ENCODE results near the gene PLCD3. TPM values are rescaled to one million over a fixed set of nuclear protein-coding genes. Genes with fewer than 3 reads are reported as not detected.

Gene PLCD3
- total and polyA plus RNA-seq, 2 of the 13 experiments (the other 11 are each of a cell fraction or from before 2014, with no cell fraction given) = 11.3 to 39.1 TPM

GRCh38 chr17:45148183-45149036 lies 16.1 kb upstream of the PLCD3 start, which contains the start of gene HEXIM1:
HEXIM1 (plus strand) TSS chr17:45148475; CDS start chr17:45149191, 716 bp downstream.
- H4K20me1 ChIP-seq (ENCODE audit: insufficient read depth, low read length) = peaks cover 35% of the 10 kb centered on the region
- intact Hi-C loops (cut with micrococcal nuclease; ENCODE audit: unreplicated experiment) = loop anchor here (1.0 kb wide), 3 partner anchors 13 to 49 kb away; partner anchors contain the start of genes ACBD4 and HEXIM2
- peaks cover 24% of the 10 kb centered on the region for H3K4me1 ChIP-seq (ENCODE audit: insufficient read depth, low read length)
- H3K27ac ChIP-seq (ENCODE audit: extremely low read length, insufficient read depth, low read length) = peak within 1 kb of the TSS; percentile 97
- POLR2A ChIA-PET = interaction anchor here (0.6 to 19.8 kb wide), 41 partner anchors 10 to 283 kb away, joined by 3 to 2487 read pairs (median 8); partner anchors contain the start of genes ACBD4, C1QL1, DCAKD and EFTUD2
- FAIRE-seq (peak; percentile 95), ATAC-seq (peak; percentile 78), DNase-seq (ENCODE audit: low spot score) (peak; percentile 100)
- CTCF ChIA-PET (ENCODE audit: low intra/inter-chr PET ratio, low total read pairs) = interaction anchor here (1.2 to 8.5 kb wide), 5 partner anchors 10 to 48 kb away, joined by 4 to 130 read pairs (median 10); partner anchors contain the start of genes ACBD4 and HEXIM2
- WGBS (ENCODE audit: low lambda C conversion rate) = under 1% methylated on average over 54 of the region's 58 CpGs
- H3K27me3 ChIP-seq (ENCODE audit: control insufficient read depth in 1 of 2, insufficient read depth in 2 of 2, low read length in 2 of 2) = no peaks in the 10 kb centered on the region; a peak in 2 of 5 replicates
- peaks cover 36% of the 10 kb centered on the region for H3K79me2 ChIP-seq (ENCODE audit: insufficient read depth, low read length)
- peak within 1 kb of the TSS; percentile 7 for H2AFZ ChIP-seq (ENCODE audit: low read length)
- no peaks in the 10 kb centered on the region for H3K9me3 ChIP-seq (ENCODE audit: low read length)
- H3K36me3 ChIP-seq (replicated peaks in 1 of 2; ENCODE audit: control insufficient read depth in 1 of 2, insufficient read depth in 2 of 2, low read length in 2 of 2) = no peaks in the 10 kb centered on the region; a peak in 1 of 5 replicates
- peak within 1 kb of the TSS; percentile 97 to 98 (median 97) for H3K4me3 ChIP-seq (replicated peaks in 1 of 3; ENCODE audit: insufficient read depth in 1 of 3, low read depth in 2 of 3, low read length in 3 of 3)
- in situ Hi-C loops (cut with HindIII; ENCODE audit: extremely low pct_ligation_motif_present, low pct_unique_long_range_greater_than_20kb) = loop anchor here (5.0 kb wide), 2 partner anchors 49 to 99 kb away; no protein-coding TSS in a partner anchor
- TSS peak; percentile 77 for BruUV-seq (replicated peaks)
- peak within 1 kb of the TSS; percentile 94 for H3K9ac ChIP-seq (ENCODE audit: insufficient read depth, low read depth, low read length)
- H3K4me2 ChIP-seq (ENCODE audit: low read depth, low read length) = peak within 1 kb of the TSS; percentile 96
- TF ChIP-seq FOXA3 (CRISPR knock-in tag; IDR thresholded peaks at IDR 0.05) = no peak; the same call in 1 of the 2 replicates
- peak; percentile 72 for TF ChIP-seq ZNF687 (CRISPR knock-in tag; IDR thresholded peaks at IDR 0.05)
- TF ChIP-seq ZNF546 (CRISPR knock-in tag; conservative IDR thresholded peaks at IDR 0.05) = no peak
- TF ChIP-seq AGO1 (IDR thresholded peaks at IDR 0.05; ENCODE audit: low read depth, low read length, poor library complexity, severe bottlenecking) = peak; percentile 84
- peak; percentile 20 for TF ChIP-seq JARID2 (CRISPR knock-in tag; IDR thresholded peaks at IDR 0.05; ENCODE audit: insufficient replicate concordance)
- TF ChIP-seq ZNF275 (CRISPR knock-in tag; IDR thresholded peaks at IDR 0.05; ENCODE audit: borderline replicate concordance) = peak; percentile 95
- peak; percentile 83; the same call in 1 of the 2 replicates for TF ChIP-seq NFKB2 (CRISPR knock-in tag; IDR thresholded peaks at IDR 0.05; ENCODE audit: borderline replicate concordance)
- peak; percentile 58; the same call in 1 of the 2 replicates for TF ChIP-seq SNAPC2 (CRISPR knock-in tag; IDR thresholded peaks at IDR 0.05)
- TF ChIP-seq CERS6 (CRISPR knock-in tag; IDR thresholded peaks at IDR 0.05) = no peak
- no peak for TF ChIP-seq REL (CRISPR knock-in tag; conservative IDR thresholded peaks at IDR 0.05)
- no peak for TF ChIP-seq RFX1 (IDR thresholded peaks at IDR 0.05)
- no peak for TF ChIP-seq CSRNP2 (CRISPR knock-in tag; conservative IDR thresholded peaks at IDR 0.05; ENCODE audit: low read depth)
